GM12801 (cell line): Measurements from ENCODE around the gene TAS2R3.

Source experiments
- CTCF ChIP-seq: IDR thresholded peaks from one replicate; pipeline ENCODE4 v1.5.1; 2011; ENCODE audit warnings: control low read depth; ENCODE audit not compliant: insufficient read length; ENCODE audit errors: extremely low read depth

TAS2R3 gene

DNA sequence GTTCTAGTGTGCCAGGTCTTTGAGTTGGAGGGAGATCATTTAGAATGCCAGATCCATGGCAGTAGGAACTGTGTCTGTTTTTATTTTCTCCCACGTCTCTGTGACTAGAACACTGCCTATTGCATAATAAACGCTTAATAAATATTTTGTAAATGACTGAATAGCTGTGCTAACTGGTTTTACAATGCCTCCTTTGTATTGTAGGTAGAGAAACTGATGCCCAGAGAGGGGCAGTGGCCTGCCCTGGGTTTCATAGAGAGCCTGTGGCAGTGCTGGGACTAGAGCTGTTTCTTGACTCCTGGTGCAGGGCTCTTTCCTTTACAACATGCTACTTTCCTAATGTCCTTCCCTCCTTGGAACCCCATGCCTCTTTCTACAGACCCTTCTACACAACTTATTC, 28.6 kb downstream of the TAS2R3 start:
- no peak for TF ChIP-seq CTCF
